GM21526 (cell line): ENCODE results near the gene ZNF667.

Source experiments
- ATAC-seq: cut with Tn5 transposase; IDR thresholded peaks from one replicate; pipeline ENCODE4 v1.9.1; 2021; ENCODE audit warnings: moderate library complexity; ENCODE audit not compliant: unreplicated experiment, low FRiP score

ZNF667 gene

GRCh38 chr19:56476651-56477428 lies at the start of gene ZNF667:
ZNF667 (minus strand) TSS chr19:56477345; CDS start chr19:56462370, 14,975 bp downstream.
- no peak for ATAC-seq

- no peak for ATAC-seq
These were observed 48.2 kb upstream of the ZNF667 start for GRCh38 chr19:56525214-56525860.

- no peak for ATAC-seq
These were observed 31.2 kb upstream of the ZNF667 start for GRCh38 chr19:56508290-56508778.

- ATAC-seq: no peak
These were observed 30.5 kb upstream of the ZNF667 start, which contains the start of gene ZNF471 for GRCh38 chr19:56507446-56508289. ZNF471 (plus strand) TSS chr19:56507855; CDS start chr19:56511572, 3,717 bp downstream.

GRCh38 chr19:56504581-56504980 lies 27.4 kb upstream of the ZNF667 start:
- ATAC-seq: no peak

GRCh38 chr19:56491399-56491798 lies 14.3 kb upstream of the ZNF667 start:
- no peak for ATAC-seq

- no peak for ATAC-seq
These were observed 539 bp upstream of the ZNF667 start for GRCh38 chr19:56477429-56478338.

GRCh38 chr19:56476093-56476492 lies 1.1 kb downstream of the ZNF667 start:
- ATAC-seq: no peak

GRCh38 chr19:56474308-56474707 lies 2.8 kb downstream of the ZNF667 start:
- ATAC-seq: no peak

GRCh38 chr19:56441206-56441792 lies 35.8 kb downstream of the ZNF667 start:
- no peak for ATAC-seq

- no peak for ATAC-seq
These were observed 53.2 kb downstream of the ZNF667 start for GRCh38 chr19:56423985-56424353.

- no peak for ATAC-seq
These were observed 53.7 kb downstream of the ZNF667 start for GRCh38 chr19:56423276-56423984.

- ATAC-seq: no peak
These were observed 72.1 kb downstream of the ZNF667 start for GRCh38 chr19:56405062-56405461.

GRCh38 chr19:56404705-56405056 lies 72.5 kb downstream of the ZNF667 start:
- peak; percentile 20 for ATAC-seq

GRCh38 chr19:56403764-56404704 lies 73.1 kb downstream of the ZNF667 start, which contains the start of gene ZNF583:
ZNF583 (plus strand) TSS chr19:56404332; CDS start chr19:56407115, 2,783 bp downstream.
- ATAC-seq: peak; percentile 76

GRCh38 chr19:56403261-56403660 lies 73.9 kb downstream of the ZNF667 start:
- ATAC-seq: no peak

- no peak for ATAC-seq
These were observed 76.7 kb downstream of the ZNF667 start for GRCh38 chr19:56400485-56400884.

GRCh38 chr19:56398809-56399208 lies 78.3 kb downstream of the ZNF667 start:
- ATAC-seq: no peak
